HL-60 (cell line): ENCODE data around the gene CPT2.

ENCODE experiments used
- DNase-seq, 2 experiments: peaks; one replicate each; pipeline ENCODE4 v3.0.0-alpha.2; 2010 to 2020; ENCODE audit warnings: low read depth in 1 of 2, low spot score in 1 of 2
- H3K27ac ChIP-seq: fragments of 250-450 bp; sonication (Bioruptor Pico); replicated peaks from 2 replicates; pipeline ENCODE4 v1.5.1; 2020; ENCODE audit warnings: mild to moderate bottlenecking, moderate library complexity
- H3K27me3 ChIP-seq: fragments of 250-450 bp; sonication (Bioruptor Pico); 2 replicates; pipeline ENCODE4 v1.5.1; 2021; ENCODE audit warnings: mild to moderate bottlenecking, moderate library complexity; ENCODE audit not compliant: insufficient read depth, poor library complexity, severe bottlenecking
- H3K4me3 ChIP-seq: replicated peaks from 2 replicates; pipeline ENCODE4 v1.5.1; 2011; ENCODE audit warnings: mild to moderate bottlenecking, control low read depth, low read length; ENCODE audit not compliant: insufficient read depth
- CTCF ChIP-seq: IDR thresholded peaks from one replicate; pipeline ENCODE4 v1.5.1; 2011; ENCODE audit warnings: low read length, control low read depth, inconsistent platforms; ENCODE audit not compliant: insufficient read depth
- GABPA ChIP-seq: IDR thresholded peaks from 2 replicates; pipeline ENCODE4 v1.6.1; 2012; ENCODE audit warnings: low read depth
- POLR2AphosphoS5 ChIP-seq: IDR thresholded peaks from 2 replicates; pipeline ENCODE4 v1.6.1; 2012; ENCODE audit warnings: low read depth
- SPI1 ChIP-seq: IDR thresholded peaks from 2 replicates; pipeline ENCODE4 v1.6.1; 2012; ENCODE audit warnings: low read depth, mild to moderate bottlenecking, borderline replicate concordance
- TF ChIP-seq, protein P1 (sequence below): IDR thresholded peaks from 2 replicates; pipeline ENCODE4 v1.6.1; 2012; ENCODE audit warnings: low read depth; ENCODE audit not compliant: insufficient replicate concordance

The CPT2 gene

GRCh38 chr1:53218201-53218600, 21.6 kb downstream of the CPT2 start:
- H3K4me3 ChIP-seq: no peak overlapping the region
- TF ChIP-seq GABPA (no peak), CTCF (no peak), SPI1 (no peak), POLR2AphosphoS5 (no peak)
- TF ChIP-seq, protein P1, sequence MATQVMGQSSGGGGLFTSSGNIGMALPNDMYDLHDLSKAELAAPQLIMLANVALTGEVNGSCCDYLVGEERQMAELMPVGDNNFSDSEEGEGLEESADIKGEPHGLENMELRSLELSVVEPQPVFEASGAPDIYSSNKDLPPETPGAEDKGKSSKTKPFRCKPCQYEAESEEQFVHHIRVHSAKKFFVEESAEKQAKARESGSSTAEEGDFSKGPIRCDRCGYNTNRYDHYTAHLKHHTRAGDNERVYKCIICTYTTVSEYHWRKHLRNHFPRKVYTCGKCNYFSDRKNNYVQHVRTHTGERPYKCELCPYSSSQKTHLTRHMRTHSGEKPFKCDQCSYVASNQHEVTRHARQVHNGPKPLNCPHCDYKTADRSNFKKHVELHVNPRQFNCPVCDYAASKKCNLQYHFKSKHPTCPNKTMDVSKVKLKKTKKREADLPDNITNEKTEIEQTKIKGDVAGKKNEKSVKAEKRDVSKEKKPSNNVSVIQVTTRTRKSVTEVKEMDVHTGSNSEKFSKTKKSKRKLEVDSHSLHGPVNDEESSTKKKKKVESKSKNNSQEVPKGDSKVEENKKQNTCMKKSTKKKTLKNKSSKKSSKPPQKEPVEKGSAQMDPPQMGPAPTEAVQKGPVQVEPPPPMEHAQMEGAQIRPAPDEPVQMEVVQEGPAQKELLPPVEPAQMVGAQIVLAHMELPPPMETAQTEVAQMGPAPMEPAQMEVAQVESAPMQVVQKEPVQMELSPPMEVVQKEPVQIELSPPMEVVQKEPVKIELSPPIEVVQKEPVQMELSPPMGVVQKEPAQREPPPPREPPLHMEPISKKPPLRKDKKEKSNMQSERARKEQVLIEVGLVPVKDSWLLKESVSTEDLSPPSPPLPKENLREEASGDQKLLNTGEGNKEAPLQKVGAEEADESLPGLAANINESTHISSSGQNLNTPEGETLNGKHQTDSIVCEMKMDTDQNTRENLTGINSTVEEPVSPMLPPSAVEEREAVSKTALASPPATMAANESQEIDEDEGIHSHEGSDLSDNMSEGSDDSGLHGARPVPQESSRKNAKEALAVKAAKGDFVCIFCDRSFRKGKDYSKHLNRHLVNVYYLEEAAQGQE: no peak
- H3K27ac ChIP-seq: no peak overlapping the region
- H3K27me3 ChIP-seq: no peaks in the 10 kb centered on the region
- DNase-seq: no peak

DNA sequence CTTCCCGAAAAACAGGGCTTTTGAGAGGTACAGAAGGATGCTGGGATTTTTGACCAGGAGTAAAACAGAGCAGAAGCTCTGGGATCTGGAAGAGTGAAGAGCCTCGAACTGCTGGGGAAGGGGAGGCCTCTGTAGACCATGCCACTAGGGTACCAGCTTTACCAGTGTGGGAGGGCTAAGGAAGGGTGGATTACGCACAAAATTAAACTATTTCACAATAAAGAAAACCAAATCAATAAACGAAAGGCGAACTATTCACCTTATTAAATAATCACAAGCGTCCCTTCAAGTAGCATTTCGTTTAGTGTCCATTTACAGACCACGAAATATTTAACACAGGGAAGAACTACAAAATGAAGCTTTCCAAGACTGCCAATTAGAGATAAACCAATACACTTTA, 23.1 kb downstream of the CPT2 start:
- Histone ChIP-seq H3K27me3 (no peaks in the 10 kb centered on the region), H3K27ac (peak overlapping the region; percentile 89), H3K4me3 (peak overlapping the region; percentile 86)
- TF ChIP-seq GABPA (no peak), CTCF (no peak), SPI1 (no peak), POLR2AphosphoS5 (no peak)
- TF ChIP-seq, protein P1: no peak
- DNase-seq: no peak

DNA sequence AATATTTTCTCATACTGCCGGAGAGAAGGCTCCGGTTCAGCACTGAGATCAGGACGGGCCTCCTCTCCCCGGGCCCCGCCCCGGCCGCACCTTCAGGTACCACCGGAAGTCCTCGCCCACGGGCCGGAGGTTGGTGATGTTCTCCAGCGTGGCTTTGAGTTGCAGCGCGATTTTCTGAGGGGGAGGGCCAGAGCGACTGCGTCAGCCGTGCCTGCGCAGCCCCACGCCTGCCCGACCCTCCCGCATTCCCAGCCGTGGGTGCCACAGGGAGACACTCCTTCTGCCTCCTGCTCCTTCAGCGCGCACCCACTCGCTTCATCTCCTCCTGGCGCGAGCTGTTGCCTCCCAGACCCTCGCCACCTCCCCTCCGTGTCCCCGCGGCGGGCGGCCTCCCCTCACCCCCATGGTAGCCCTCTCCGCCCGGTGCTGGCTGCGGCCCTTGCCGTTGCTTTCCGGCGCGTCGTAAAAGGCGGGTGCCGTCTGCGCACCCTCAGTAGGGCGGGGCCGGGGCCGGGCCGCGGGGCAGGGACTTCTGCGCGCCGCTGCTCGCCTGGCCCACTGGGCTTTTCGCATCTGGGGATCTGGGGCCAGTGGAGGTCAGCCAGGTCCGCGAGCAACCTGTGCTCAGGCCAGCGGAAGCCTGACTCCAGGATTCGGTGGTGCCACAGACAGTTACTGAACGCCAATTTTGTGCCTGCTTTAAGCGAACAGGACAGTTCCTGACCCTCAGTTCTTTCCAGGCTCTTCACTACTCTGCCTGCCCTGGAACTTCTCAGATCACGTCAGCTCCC, 23.7 kb downstream of the CPT2 start, which contains the start of gene CZIB:
TSS of gene CZIB (minus strand) at position 464 of the 791 bp plus-strand sequence. CDS start at position 405, 59 bp downstream.
- peak within 1 kb of the TSS; percentile 86 for H3K4me3 ChIP-seq

More for the DNA sequence above, 23.7 kb downstream of the CPT2 start, which contains the start of gene CZIB:
- TF ChIP-seq POLR2AphosphoS5: peak; percentile 92
- peak; percentile 68 for TF ChIP-seq GABPA
- TF ChIP-seq SPI1: no peak
- TF ChIP-seq CTCF: no peak
- TF ChIP-seq, protein P1: peak; percentile 49
- DNase-seq: peak; percentile 86 to 94
- peak within 1 kb of the TSS; percentile 89 for H3K27ac ChIP-seq
- H3K27me3 ChIP-seq: no peaks in the 10 kb centered on the region
